Activated CD4-positive, CD25-positive, alpha-beta regulatory T cell (primary cell): Measurements from ENCODE around the gene LATS1.
"Not testable (repeated sequence)": the region's sequence is repeated elsewhere in the genome, so short reads cannot be mapped to it uniquely, and the experiment has no call there.

ENCODE experiments used
- DNase-seq, 4 experiments: peaks; one replicate each; lab custom pipeline; 2025; lab: John Stamatoyannopoulos, UW

LATS1 gene

GRCh38 chr6:149728499-149729234 is 10.8 kb upstream of the LATS1 start:
- DNase-seq = no peak

- DNase-seq = no peak
Observed at GRCh38 chr6:149727793-149728498, 10.0 kb upstream of the LATS1 start.

DNA sequence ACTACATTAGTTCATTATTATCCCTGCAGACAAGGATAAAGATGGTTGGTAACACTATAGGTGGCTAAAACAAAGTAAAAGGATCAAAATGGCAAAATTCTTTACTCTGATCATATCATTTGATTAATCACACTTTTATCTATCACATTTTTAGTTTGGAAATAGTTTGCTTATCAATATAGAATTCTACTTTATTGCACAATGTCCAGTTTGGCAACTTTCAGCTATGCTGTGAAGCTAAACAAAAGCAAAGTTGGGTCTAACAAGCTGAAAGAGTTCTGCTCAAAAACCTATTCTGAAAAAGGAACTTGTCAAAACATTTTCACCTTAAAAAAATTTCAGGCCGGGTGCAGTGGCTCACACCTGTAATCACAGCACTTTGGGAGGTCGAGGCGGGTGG is 7.9 kb upstream of the LATS1 start:
- DNase-seq = no peak

- peak in 2 of 4 experiments; percentile 5 to 11 for DNase-seq
Observed at GRCh38 chr6:149723771-149724417, 6.0 kb upstream of the LATS1 start.

DNA sequence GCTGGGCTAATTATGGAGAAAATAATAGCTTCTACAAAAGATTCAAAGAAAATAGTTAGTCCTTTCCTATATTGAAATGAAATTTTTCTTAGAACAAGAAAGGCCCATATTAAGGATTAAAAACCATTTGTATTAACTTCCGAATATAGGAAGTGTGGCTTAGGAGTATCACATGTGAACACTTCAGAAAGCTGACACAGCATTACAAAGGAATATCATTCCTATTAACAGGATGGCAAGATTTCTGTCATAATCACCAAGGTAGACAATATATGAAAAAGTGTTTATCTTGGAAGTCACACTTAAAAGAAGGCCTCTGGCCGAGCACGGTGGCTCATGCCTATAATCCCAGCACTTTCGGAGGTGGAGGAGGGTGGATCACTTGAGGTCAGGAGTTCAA is 5.4 kb upstream of the LATS1 start:
- DNase-seq = no peak

- no peak for DNase-seq
Observed at GRCh38 chr6:149719531-149719930, 1.6 kb upstream of the LATS1 start.

- no peak for DNase-seq
Observed at GRCh38 chr6:149717255-149717587, 680 bp downstream of the LATS1 start.

DNA sequence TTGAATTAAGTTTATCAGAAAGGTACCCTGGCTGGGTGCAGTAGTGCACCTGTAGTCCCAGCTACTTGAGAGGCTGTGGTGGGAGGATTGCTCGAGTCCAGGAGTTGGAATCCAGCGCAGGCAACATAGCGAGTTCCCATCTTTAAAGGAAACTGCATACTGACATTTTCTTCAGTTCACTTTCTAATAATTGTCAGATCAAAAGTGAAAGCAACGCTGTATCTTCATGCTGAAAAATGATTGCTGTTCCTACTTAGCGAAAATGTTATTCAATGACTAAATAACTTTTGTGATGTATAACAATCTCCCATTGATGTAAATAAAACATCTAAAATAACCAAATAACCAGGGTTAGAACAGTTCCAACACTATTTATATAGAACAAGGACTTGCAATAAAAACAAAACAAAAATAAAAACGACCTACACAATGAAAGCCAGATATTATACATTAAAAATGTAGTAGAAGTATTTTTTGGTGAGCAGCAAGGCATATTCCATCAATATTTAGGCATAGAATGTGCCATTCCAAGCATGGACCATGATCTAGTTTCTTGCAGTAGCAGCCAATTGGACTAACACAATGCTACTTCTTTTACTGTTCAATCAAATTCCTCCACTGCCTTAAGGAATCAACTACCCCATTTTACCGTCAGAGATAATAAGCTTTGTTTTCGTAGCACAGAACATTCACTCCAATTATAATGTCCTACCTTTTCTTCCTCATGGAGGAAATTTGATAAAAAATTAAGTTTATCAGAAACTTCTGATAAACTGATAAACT is 1.5 kb downstream of the LATS1 start:
- DNase-seq = no peak

GRCh38 chr6:149714442-149714841 is 3.5 kb downstream of the LATS1 start:
- DNase-seq = no peak

GRCh38 chr6:149711711-149712110 is 6.2 kb downstream of the LATS1 start:
- DNase-seq = no peak

DNA sequence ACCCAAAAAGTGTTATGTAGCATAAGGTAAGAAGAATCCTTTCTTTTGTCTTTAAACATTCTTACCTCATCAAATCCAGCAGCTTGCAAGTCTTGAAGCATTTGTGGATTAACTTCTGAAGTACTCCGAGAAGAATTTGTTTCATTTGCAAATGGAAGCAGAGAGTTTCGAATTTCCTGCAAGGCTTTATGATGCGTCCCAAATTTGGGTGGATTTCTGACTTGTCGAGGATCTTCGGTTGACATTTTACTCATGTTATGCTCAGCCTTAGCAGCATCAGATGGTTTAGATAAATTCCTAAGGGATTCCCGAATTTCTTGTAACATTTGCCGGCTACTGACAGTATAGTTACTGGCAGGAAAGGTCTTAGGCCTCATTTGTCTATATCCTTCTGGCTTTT is 16.2 kb downstream of the LATS1 start:
- no peak for DNase-seq

- no peak for DNase-seq
Observed at GRCh38 chr6:149699150-149699549, 18.8 kb downstream of the LATS1 start.

DNA sequence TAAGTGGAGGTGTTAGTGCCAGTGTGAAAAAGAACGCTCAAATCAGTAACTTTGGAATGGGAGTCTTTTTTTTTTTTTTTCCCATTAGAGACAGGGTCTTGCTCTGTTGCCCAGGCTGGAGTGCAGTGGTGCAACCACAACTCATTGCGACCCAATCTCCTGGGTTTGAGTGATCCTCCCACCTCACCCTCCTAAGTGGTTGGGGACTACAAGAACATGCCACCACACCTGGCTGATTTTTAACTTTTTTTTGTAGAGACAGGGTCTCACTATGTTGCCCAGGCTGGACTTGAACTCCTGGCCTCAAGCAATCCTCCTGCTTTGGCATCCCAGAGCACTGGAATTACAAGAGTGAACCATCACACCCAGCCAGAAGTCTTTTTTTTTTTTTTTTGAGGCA is 19.7 kb downstream of the LATS1 start:
- DNase-seq = no peak

GRCh38 chr6:149696901-149697300 is 21.0 kb downstream of the LATS1 start:
- no peak for DNase-seq

- DNase-seq = no peak
Observed at GRCh38 chr6:149694921-149695320, 23.0 kb downstream of the LATS1 start.

GRCh38 chr6:149691201-149691600 is 26.7 kb downstream of the LATS1 start:
- DNase-seq = no peak

DNA sequence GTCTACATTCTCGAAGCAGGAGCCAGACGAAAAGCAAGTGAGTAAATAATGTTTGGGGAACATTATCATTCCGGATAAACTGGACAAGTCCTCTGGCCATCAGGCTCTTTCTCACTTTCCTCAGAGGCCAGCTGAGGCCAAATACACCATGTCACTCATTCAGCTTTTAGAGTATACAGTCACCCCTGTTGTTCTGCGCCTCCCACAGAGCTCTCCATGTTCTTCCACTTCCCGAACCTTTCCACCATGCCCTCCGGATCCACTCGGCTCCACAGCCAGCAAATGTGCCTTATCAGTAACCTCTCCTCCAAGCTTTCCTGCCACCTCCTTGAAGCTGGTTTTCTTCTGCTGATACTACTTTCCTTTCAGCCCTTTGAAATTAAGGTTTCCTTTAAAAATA is 31.7 kb downstream of the LATS1 start:
- no peak for DNase-seq

- no peak for DNase-seq
Observed at GRCh38 chr6:149683256-149683859, 34.5 kb downstream of the LATS1 start.

- DNase-seq = not testable (repeated sequence)
Observed at GRCh38 chr6:149681845-149682244, 36.1 kb downstream of the LATS1 start.

DNA sequence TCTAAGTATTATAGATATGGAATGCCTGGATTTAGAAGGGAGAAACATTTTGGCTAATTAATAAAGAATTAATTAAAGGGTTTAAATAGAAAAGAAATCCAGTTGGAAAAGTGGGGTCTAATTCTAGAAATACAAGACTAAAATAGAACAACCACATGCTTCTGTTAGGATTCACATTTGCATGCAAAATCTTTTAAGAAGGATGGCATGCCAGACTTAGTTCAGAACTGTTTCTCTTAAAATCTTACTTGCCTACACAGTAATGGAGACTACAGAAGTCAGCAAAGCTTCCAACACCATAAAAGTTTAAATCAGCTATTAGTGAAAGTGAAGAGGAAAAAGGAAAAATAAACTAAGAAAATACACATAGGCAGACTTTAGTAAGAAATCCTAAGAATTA is 36.7 kb downstream of the LATS1 start:
- DNase-seq = no peak

DNA sequence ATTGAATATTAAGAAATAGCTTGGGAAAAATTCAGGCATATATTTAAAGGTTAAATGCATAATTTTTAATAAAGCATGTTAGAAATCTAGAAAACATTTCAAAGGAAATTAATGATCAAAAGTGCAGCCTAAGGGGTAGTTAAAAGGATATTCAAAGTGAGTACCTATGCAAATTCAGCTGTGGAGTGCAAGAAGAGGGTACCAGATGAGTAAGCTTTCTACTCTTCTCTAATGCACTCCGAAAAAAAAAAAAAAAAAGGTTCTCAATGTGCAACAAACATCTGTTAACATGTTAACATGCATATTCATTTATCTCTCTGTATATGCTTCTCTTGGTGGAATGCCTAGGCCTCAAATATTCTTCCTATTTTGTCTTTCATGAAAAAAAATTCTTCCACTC is 37.4 kb downstream of the LATS1 start:
- DNase-seq = no peak

DNA sequence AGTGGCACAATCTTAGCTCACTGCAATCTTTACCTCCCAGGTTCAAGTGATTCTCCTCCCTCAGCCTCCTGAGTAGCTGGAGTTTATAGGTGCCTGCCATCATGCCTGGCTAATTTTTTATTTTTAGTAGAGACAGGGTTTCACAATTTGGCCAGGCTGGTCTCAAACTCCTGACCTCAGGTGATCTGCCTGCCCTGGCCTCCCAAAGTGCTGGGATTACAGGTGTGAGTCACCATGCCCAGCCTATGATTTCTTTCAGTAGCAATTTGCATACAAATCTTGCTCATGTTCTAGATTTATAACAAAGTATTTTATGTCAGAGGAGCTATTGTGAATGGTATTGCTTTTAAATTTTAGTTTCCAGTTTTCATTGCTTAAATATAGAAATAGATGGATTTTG is 45.6 kb downstream of the LATS1 start:
- not testable (repeated sequence) for DNase-seq
